Upper lobe of left lung (tissue), 6 donors: ENCODE measurements around the gene U2AF2. TPM values are rescaled to one million over a fixed set of nuclear protein-coding genes. Genes with fewer than 3 reads are reported as not detected.

ENCODE experiments used
- ATAC-seq, 2 donors: fragments of 200-7000 bp; cut with Tn5 transposase; one replicate each; pipeline ENCODE4 v1.9.1; 2022; ENCODE audit warnings: mild to moderate bottlenecking in 2 of 2, moderate library complexity in 2 of 2; ENCODE audit not compliant: low FRiP score in 2 of 2
- DNase-seq, 2 donors: peaks; one replicate each; pipeline ENCODE4 v3.0.0-alpha.2; 2019 to 2020
- H3K27ac ChIP-seq, 4 donors: fragments of 200-600 bp; sonication (generic); one replicate each; pipeline ENCODE4 v1.5.1; 2016 to 2019
- H3K27me3 ChIP-seq, 4 donors: fragments of 200-600 bp; sonication (generic); one replicate each; pipeline ENCODE4 v1.5.1; 2017 to 2019
- H3K36me3 ChIP-seq, 4 donors: fragments of 200-600 bp; sonication (generic); one replicate each; pipeline ENCODE4 v1.5.1; 2016 to 2019
- H3K4me1 ChIP-seq, 4 donors: fragments of 200-600 bp; sonication (generic); one replicate each; pipeline ENCODE4 v1.5.1; 2018 to 2019
- H3K4me3 ChIP-seq, 4 donors: fragments of 200-600 bp; sonication (generic); one replicate each; pipeline ENCODE4 v1.5.1; 2017 to 2019; ENCODE audit warnings: mild to moderate bottlenecking in 2 of 4, moderate library complexity in 1 of 4
- H3K9me3 ChIP-seq, 4 donors: fragments of 200-600 bp; sonication (generic); one replicate each; pipeline ENCODE4 v1.5.1; 2018 to 2019
- CTCF ChIP-seq, 6 experiments: fragments of 450-650 bp in 4 of 6; fragments of 200-600 bp in 2 of 6; sonication (generic) in 2 of 6; IDR thresholded peaks; one replicate each; pipeline ENCODE4 v1.5.1; 2016 to 2019; ENCODE audit warnings: antibody characterized with exemption in 6 of 6
- EP300 ChIP-seq, 4 donors: sonication (generic); formaldehyde crosslinking; IDR thresholded peaks; one replicate each; pipeline ENCODE4 v1.5.1; 2017; ENCODE audit warnings: antibody characterized with exemption in 4 of 4, control low read depth in 2 of 4
- POLR2A ChIP-seq, 4 donors: fragments of 450-650 bp; IDR thresholded peaks; one replicate each; pipeline ENCODE4 v1.5.1; 2016 to 2017; ENCODE audit warnings: antibody characterized with exemption in 4 of 4, mild to moderate bottlenecking in 2 of 4
- POLR2AphosphoS5 ChIP-seq, 2 donors: sonication (generic); formaldehyde crosslinking; IDR thresholded peaks; one replicate each; pipeline ENCODE4 v1.5.1; 2017; ENCODE audit warnings: antibody characterized with exemption in 2 of 2
- WGBS, 2 donors: methylation state at CpG; one replicate each; pipeline ENCODE4 v1.1.5; 2017 to 2018; 5-methylcytosine and 5-hydroxymethylcytosine counted together
- total RNA-seq, 6 donors: library from RNA; depleted of rRNA in 4 of 6; stranded (reverse); fragments of >200 nt in 4 of 6; gene quantifications; one replicate each; pipeline versions ENCODE4 v1.1.0 to v1.2.1, GENCODE V29; 2016 to 2021
- donor health status: DM: no; HTN: no; CAD: no; lungs with moderate emphysema.
- donor health status: DM: no; HTN: yes; CAD: no; lungs with severe emphysema.

U2AF2 gene
- total RNA-seq, 6 donors from 2014 or later: 57.7 to 294 (median 157) TPM

GRCh38 chr19:55690109-55690768, 35.4 kb downstream of the U2AF2 start:
- H3K27me3 ChIP-seq: no peaks in the 10 kb centered on the region
- no peaks in the 10 kb centered on the region for H3K9me3 ChIP-seq

DNA sequence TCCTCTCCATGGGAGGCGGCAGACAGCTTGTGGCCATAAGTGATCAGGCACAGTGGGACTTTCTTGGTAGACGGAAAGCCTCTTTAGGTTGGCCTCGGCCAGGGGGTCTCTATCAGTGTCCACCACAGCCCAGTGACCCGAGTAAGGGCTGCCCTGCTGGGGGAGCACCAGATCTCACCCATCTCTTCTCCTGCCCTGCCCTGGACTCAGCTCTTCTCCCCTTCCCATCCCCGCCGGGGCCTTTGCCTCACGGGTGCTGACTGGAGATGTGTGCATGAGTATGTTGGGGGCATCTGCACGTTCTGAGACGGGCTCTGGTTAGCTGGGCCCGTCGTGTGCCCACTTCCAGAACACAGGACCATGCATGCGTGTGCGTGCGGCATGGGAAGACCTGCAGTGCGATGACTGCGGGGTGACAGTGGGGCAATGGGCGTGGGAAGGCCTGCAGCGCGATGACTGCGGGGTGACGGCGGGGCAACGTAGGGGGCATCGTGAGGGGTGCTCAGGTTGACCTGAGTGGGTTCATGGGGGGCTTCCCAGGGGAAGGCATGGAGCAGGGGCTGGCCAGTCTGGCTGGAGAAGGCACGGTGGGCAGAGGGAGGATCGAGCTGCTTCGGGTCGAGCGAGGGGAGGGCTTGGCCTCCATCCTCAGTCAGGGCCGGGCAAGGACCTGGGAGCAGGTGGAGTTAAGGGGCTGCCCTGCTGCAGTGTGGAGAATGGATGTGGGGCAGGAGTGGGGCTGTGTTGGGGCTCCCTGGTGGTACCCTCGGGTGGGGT, 36.1 kb downstream of the U2AF2 start:
- no peak overlapping the region for H3K27ac ChIP-seq
- no peaks in the 10 kb centered on the region for H3K27me3 ChIP-seq
- H3K36me3 ChIP-seq: peaks cover 54 to 99% (median 90%) of the 10 kb centered on the region in 4 donors
- no peak overlapping the region for H3K4me3 ChIP-seq
- TF ChIP-seq POLR2AphosphoS5 (IDR thresholded peaks at IDR 0.05) (no peak), CTCF (IDR thresholded peaks at IDR 0.05) (no peak), EP300 (IDR thresholded peaks at IDR 0.05) (no peak), POLR2A (IDR thresholded peaks at IDR 0.05) (no peak)
- no peaks in the 10 kb centered on the region for H3K9me3 ChIP-seq
- WGBS, 2 donors: 96% methylated on average over 26 to 31 of the region's 31 CpGs
- DNase-seq (peak in 1 of 2 donors; percentile 59), ATAC-seq (no peak)
- peaks cover 0 to 7% (median 2%) of the 10 kb centered on the region in 4 donors for H3K4me1 ChIP-seq

More at GRCh38 chr19:55690109-55690768, 35.4 kb downstream of the U2AF2 start:
- DNase-seq (peak in 1 of 2 donors; percentile 66), ATAC-seq (no peak)
- Histone ChIP-seq H3K27ac (no peak overlapping the region), H3K4me3 (no peak overlapping the region), H3K4me1 (peaks cover 0 to 14% (median 3%) of the 10 kb centered on the region in 4 donors), H3K36me3 (peaks cover 54 to 99% (median 90%) of the 10 kb centered on the region in 4 donors)
- whole genome bisulfite sequencing, 2 donors: 93 to 97% methylated on average over 7 to 23 of the region's 25 CpGs
- TF ChIP-seq CTCF (IDR thresholded peaks at IDR 0.05): no peak
- no peak for TF ChIP-seq POLR2AphosphoS5 (IDR thresholded peaks at IDR 0.05)
- TF ChIP-seq EP300 (IDR thresholded peaks at IDR 0.05): no peak
- TF ChIP-seq POLR2A (IDR thresholded peaks at IDR 0.05): no peak

DNA sequence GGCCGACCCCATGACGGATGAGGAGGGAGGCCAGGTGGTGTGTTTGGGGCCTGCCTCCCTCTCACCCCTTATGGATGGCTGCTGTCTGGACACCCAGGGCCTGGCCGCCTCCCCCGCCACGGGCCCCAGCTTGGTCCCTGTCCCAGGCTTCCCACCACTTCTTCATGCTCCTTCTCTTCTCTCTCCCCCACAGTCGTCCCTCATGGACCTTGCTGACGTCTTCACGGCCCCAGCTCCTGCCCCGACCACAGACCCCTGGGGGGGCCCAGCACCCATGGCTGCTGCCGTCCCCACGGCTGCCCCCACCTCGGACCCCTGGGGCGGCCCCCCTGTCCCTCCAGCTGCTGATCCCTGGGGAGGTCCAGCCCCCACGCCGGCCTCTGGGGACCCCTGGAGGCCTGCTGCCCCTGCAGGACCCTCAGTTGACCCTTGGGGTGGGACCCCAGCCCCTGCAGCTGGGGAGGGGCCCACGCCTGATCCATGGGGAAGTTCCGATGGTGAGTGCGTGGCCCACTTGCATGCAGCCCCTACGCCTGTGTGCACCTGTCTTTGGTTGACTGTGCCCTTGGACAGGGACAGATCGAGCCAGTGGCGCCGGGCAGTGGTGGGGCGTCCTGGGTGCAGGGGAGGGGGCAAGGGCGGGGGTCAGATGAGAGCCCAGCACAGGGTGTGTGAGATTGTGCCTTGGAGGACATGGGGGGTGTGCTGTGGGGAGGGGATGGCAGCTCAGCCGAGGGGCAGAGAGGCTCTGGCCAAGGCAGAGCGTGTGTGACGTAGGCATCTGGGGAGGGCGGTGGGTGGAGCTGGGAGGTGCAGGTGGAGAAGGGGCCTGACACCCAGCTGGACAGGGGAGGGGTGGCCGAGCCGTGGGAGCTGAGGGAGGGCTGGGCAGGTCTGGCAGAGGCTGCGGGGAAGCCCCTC, 37.0 kb downstream of the U2AF2 start:
- TF ChIP-seq CTCF (IDR thresholded peaks at IDR 0.05) (no peak), POLR2AphosphoS5 (IDR thresholded peaks at IDR 0.05) (no peak), POLR2A (IDR thresholded peaks at IDR 0.05) (no peak), EP300 (IDR thresholded peaks at IDR 0.05) (no peak)
- DNase-seq: peak in 1 of 2 donors; percentile 61
- H3K4me3 ChIP-seq: no peak overlapping the region
- WGBS, 2 donors: 93 to 96% methylated on average over 22 to 31 of the region's 31 CpGs
- no peaks in the 10 kb centered on the region for H3K27me3 ChIP-seq
- peaks cover 56 to 99% (median 92%) of the 10 kb centered on the region in 4 donors for H3K36me3 ChIP-seq
- H3K4me1 ChIP-seq: peaks cover 0 to 4% (median 0%) of the 10 kb centered on the region in 4 donors
- H3K9me3 ChIP-seq: no peaks in the 10 kb centered on the region
- no peak overlapping the region for H3K27ac ChIP-seq
- no peak for ATAC-seq

GRCh38 chr19:55692681-55693081, 37.8 kb downstream of the U2AF2 start:
- Histone ChIP-seq H3K27me3 (no peaks in the 10 kb centered on the region), H3K9me3 (no peaks in the 10 kb centered on the region), H3K27ac (no peak overlapping the region), H3K4me1 (no peaks in the 10 kb centered on the region), H3K36me3 (peaks cover 56 to 100% (median 90%) of the 10 kb centered on the region in 4 donors), H3K4me3 (no peak overlapping the region)
- DNase-seq (peak in 1 of 2 donors; percentile 62), ATAC-seq (no peak)
- TF ChIP-seq EP300 (IDR thresholded peaks at IDR 0.05): no peak
- no peak for TF ChIP-seq POLR2AphosphoS5 (IDR thresholded peaks at IDR 0.05)
- no peak for TF ChIP-seq POLR2A (IDR thresholded peaks at IDR 0.05)
- no peak for TF ChIP-seq CTCF (IDR thresholded peaks at IDR 0.05)
- WGBS, 2 donors: 96 to 100% methylated on average over 8 to 19 of the region's 19 CpGs
